Fibroblast of skin of right quadriceps (primary cell): Measurements from ENCODE around the gene TPSB2.

ENCODE experiments used
- DNase-seq: peaks from one replicate; pipeline ENCODE4 v3.0.0-alpha.2; 2013

TPSB2 gene

GRCh38 chr16:1218930-1219611 lies 10.9 kb downstream of the TPSB2 start:
- no peak for DNase-seq

DNA sequence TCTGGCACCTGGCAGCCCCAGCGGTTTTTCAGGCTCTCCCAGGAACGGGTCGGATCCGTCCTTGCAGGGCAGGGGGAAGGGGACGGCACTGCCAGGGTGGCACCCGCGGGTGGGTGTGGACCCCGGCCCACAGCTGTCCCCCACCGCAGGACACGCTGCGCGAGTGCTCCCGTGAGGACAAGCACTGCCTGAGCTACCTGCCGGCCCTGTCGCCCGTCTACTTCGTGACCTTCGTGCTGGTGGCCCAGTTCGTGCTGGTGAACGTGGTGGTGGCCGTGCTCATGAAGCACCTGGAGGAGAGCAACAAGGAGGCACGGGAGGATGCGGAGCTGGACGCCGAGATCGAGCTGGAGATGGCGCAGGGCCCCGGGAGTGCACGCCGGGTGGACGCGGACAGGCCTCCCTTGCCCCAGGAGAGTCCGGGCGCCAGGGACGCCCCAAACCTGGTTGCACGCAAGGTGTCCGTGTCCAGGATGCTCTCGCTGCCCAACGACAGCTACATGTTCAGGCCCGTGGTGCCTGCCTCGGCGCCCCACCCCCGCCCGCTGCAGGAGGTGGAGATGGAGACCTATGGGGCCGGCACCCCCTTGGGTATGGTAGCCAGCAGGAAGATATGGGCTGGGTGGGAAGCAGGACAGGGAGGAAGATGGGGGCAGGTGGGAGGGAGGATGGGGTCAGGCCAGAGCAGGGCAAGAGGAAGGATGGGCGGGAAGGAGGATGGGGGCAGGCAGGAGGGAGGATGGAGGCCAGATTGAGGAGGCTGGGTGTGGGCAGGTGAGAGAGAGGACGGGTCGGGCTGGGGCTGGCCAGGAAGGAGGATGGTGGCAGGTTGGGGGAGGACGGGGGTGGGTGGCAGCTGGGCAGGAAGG lies 11.7 kb downstream of the TPSB2 start:
- no peak for DNase-seq

GRCh38 chr16:1217526-1217925 lies 12.5 kb downstream of the TPSB2 start:
- DNase-seq, result no peak

DNA sequence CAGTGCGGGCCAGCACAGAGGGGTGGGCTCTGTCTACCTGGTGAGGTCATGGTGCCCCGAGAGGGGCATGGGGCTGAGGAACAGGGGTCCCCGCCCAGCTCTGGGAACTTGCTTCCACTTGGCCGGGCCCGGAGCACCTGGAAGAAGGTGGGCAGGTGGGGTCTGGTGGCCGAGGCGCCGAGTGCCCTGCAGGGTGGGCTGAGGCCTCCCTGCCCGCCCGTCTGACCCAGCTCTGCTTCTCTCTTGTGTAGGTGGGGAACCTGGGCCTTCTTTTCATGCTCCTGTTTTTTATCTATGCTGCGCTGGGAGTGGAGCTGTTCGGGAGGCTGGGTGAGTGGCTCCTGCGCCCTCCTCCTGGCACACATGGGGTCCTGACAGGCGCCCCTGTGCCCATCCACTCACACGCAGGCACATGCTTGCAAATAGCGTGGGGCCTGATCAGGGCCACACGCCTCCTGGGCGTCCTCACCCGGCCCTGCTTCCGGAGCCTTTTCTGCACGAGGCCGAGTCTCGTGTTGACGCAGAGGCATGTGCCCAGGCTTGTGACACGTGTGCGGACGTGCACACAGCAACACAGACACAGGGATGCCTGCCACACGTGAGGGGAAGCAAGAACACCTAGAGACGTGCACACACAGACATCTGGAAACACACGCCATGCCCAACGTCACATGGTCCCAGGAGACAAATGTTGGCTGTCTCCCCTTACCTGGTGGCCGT lies 13.1 kb downstream of the TPSB2 start:
- DNase-seq, result no peak

DNA sequence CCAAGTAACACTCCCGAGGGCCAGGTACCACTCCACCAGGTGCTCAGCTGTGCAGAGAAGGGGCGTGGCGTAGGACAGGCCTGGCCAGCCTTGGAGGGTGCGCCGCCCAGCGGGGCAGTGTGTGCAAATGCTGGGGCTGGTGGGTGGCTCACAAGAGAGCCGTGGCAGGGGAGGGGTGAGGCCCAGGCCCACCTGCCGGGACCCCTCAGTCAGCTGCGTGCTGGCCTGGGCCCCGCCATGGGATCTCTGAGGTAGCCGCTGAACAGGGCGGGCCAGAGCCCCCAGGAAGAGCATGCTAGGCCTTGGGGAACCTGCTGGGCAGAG lies 13.7 kb downstream of the TPSB2 start:
- DNase-seq, result no peak

- no peak for DNase-seq
These were observed 14.2 kb downstream of the TPSB2 start for GRCh38 chr16:1215574-1216295.

DNA sequence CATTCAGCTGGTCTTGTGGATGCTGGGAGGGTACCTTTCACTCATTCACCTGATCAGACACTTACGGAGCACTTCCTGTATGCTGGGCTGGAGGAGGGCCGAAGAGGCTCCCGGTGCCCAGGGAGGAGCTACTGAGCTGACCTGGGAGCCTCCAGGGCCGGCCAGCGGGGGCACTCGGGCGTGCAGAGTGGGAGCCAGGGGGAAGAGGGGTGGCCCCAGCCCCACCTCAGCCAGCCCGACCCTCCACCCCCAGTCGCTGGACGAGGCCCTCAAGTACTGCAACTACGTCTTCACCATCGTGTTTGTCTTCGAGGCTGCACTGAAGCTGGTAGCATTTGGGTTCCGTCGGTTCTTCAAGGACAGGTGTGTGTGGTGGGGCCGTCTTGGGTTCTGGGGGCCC lies 15.3 kb downstream of the TPSB2 start:
- DNase-seq, result no peak

GRCh38 chr16:1213796-1214372 lies 16.1 kb downstream of the TPSB2 start:
- DNase-seq, result no peak

DNA sequence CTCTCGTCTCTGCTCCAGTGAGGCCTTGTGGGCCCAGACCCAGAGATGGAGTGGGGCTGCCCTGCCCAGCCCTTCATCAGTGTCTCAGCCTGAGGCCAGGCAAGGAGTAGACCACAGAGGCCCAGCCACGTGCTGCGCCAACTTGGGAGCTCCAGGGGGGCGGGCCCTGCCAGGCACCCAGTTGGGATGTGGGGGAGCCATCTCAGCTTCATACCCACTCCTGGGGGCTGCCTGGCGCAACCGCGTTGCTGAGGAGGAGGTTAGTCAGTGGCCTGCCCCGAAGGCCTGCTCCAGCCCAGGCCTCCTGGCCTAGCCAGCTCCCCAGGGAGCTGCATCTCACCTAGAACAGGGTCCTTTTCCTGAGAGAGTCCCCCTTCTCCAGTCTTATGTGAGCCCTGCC lies 16.8 kb downstream of the TPSB2 start:
- no peak for DNase-seq

GRCh38 chr16:1212616-1213194 lies 17.3 kb downstream of the TPSB2 start:
- DNase-seq, result no peak

GRCh38 chr16:1211451-1212268 lies 18.3 kb downstream of the TPSB2 start:
- DNase-seq, result no peak

GRCh38 chr16:1210461-1210860 lies 19.5 kb downstream of the TPSB2 start:
- DNase-seq, result no peak

DNA sequence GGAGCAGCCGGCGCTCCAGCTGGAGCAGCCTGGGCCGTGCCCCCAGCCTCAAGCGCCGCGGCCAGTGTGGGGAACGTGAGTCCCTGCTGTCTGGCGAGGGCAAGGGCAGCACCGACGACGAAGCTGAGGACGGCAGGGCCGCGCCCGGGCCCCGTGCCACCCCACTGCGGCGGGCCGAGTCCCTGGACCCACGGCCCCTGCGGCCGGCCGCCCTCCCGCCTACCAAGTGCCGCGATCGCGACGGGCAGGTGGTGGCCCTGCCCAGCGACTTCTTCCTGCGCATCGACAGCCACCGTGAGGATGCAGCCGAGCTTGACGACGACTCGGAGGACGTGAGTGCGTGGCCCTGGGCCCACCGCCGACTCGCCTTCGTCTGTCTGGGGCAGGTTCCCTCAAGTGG lies 20.9 kb downstream of the TPSB2 start:
- DNase-seq, result no peak

DNA sequence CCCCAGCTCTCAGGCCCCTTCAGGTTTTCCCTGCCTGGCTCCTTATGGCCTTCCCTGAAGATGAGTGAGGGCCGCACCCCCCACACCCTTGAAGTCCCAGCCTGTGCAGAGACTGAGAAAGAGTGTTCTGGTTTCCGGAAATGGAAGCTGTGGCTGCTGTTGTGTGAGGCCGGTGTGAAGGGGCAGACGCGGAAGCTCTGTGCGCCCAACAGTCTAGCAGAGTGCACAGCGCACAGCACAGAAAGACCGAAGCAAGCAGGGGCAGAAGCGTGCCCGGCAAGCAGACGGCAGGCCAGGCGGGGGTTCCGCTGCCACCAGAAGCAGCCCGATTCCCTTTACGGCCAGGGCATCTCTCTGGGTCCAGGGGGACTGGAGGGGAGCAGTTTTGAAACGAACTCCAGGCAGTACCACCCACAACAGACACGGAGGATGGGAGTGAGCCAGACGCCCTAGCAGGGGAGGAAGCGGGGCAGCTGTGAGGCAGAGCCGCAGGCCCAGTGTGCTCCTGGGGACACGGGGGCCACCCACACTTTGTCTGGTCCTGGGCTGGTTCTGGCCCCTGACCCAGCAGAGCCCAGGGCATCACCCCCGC lies 21.6 kb downstream of the TPSB2 start:
- no peak for DNase-seq

DNA sequence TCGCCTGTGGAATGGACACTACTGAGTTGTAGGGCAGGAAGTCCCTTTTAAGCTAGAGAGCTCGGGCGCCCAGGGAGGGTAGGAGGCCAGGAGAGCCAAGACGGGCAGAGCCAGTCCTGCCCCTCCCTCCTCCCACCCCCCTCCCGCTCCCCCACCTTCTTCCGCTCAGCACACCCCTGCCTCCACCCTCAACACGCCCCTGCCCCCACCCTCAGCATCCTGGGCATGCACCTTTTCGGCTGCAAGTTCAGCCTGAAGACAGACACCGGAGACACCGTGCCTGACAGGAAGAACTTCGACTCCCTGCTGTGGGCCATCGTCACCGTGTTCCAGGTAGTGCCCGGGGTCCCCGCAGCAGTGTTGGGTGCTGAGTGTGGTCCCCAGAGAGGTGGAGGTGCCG lies 23.2 kb downstream of the TPSB2 start:
- DNase-seq, result no peak

DNA sequence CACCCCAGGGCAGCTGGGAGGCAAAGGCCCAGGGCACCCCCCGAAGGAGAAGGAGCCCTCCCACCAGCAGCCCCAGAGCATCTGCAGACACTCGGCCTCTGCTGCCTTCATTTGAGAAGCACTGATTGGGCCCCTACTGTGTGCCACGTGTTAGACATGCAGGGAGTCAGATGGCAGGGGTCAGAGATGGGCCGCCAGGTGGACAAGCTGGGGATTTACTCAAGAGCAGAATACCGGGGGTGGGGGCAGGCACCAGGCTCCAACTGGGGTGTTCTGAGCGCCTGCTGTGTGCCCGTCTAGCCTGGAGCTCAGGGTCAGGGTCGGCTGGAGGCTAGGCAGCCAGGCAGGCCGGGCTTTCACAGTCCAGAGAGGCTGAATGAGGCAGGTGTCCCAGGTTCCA lies 23.7 kb downstream of the TPSB2 start:
- DNase-seq, result no peak

GRCh38 chr16:1204933-1205332 lies 25.1 kb downstream of the TPSB2 start:
- no peak for DNase-seq

- DNase-seq, result no peak
These were observed 27.7 kb downstream of the TPSB2 start for GRCh38 chr16:1202274-1202673.

DNA sequence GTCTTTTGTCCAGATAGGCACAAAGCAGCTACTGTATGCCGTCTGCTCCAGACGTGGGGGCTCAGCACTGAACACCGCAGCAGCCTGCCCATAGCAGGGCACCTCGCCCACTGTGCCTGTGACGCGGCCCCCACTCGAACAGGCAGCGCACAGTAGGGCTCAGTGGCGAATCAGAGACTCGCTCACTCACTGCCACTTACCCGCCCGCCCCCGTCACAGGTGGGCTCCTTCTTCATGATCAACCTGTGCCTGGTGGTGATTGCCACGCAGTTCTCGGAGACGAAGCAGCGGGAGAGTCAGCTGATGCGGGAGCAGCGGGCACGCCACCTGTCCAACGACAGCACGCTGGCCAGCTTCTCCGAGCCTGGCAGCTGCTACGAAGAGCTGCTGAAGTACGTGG lies 28.5 kb downstream of the TPSB2 start:
- no peak for DNase-seq

GRCh38 chr16:1200014-1200627 lies 29.9 kb downstream of the TPSB2 start:
- DNase-seq, result no peak
